Measurements from ENCODE around the gene NUDT14. TPM values are rescaled to one million over a fixed set of nuclear protein-coding genes. Genes with fewer than 3 reads are reported as not detected.

Gene NUDT14
- total and polyA plus RNA-seq, 2 experiments from 2014 or later: 14.8 to 38.4 TPM

DNA sequence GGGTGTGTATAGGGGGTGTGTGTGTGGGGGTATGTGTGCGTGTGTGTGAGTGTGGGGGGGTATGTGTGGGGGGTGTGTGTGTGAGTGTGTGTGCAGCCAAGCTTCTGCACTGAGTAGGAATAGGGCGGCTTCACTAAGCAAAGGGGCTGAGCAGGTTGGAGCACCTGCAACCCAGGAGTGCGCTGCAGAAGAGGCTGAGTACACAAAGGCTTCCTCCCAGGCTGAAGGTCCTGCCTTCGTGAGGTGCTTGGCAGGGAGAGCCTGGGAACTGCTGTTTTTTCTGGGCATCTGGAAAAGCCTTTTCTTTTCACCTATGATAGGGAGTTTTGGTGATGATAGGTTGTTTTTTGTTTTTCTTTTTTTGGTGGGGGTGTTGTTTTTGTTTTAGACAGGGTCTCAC is 6.0 kb upstream of the NUDT14 start (continued):
- TF ChIP-seq, protein P1, sequence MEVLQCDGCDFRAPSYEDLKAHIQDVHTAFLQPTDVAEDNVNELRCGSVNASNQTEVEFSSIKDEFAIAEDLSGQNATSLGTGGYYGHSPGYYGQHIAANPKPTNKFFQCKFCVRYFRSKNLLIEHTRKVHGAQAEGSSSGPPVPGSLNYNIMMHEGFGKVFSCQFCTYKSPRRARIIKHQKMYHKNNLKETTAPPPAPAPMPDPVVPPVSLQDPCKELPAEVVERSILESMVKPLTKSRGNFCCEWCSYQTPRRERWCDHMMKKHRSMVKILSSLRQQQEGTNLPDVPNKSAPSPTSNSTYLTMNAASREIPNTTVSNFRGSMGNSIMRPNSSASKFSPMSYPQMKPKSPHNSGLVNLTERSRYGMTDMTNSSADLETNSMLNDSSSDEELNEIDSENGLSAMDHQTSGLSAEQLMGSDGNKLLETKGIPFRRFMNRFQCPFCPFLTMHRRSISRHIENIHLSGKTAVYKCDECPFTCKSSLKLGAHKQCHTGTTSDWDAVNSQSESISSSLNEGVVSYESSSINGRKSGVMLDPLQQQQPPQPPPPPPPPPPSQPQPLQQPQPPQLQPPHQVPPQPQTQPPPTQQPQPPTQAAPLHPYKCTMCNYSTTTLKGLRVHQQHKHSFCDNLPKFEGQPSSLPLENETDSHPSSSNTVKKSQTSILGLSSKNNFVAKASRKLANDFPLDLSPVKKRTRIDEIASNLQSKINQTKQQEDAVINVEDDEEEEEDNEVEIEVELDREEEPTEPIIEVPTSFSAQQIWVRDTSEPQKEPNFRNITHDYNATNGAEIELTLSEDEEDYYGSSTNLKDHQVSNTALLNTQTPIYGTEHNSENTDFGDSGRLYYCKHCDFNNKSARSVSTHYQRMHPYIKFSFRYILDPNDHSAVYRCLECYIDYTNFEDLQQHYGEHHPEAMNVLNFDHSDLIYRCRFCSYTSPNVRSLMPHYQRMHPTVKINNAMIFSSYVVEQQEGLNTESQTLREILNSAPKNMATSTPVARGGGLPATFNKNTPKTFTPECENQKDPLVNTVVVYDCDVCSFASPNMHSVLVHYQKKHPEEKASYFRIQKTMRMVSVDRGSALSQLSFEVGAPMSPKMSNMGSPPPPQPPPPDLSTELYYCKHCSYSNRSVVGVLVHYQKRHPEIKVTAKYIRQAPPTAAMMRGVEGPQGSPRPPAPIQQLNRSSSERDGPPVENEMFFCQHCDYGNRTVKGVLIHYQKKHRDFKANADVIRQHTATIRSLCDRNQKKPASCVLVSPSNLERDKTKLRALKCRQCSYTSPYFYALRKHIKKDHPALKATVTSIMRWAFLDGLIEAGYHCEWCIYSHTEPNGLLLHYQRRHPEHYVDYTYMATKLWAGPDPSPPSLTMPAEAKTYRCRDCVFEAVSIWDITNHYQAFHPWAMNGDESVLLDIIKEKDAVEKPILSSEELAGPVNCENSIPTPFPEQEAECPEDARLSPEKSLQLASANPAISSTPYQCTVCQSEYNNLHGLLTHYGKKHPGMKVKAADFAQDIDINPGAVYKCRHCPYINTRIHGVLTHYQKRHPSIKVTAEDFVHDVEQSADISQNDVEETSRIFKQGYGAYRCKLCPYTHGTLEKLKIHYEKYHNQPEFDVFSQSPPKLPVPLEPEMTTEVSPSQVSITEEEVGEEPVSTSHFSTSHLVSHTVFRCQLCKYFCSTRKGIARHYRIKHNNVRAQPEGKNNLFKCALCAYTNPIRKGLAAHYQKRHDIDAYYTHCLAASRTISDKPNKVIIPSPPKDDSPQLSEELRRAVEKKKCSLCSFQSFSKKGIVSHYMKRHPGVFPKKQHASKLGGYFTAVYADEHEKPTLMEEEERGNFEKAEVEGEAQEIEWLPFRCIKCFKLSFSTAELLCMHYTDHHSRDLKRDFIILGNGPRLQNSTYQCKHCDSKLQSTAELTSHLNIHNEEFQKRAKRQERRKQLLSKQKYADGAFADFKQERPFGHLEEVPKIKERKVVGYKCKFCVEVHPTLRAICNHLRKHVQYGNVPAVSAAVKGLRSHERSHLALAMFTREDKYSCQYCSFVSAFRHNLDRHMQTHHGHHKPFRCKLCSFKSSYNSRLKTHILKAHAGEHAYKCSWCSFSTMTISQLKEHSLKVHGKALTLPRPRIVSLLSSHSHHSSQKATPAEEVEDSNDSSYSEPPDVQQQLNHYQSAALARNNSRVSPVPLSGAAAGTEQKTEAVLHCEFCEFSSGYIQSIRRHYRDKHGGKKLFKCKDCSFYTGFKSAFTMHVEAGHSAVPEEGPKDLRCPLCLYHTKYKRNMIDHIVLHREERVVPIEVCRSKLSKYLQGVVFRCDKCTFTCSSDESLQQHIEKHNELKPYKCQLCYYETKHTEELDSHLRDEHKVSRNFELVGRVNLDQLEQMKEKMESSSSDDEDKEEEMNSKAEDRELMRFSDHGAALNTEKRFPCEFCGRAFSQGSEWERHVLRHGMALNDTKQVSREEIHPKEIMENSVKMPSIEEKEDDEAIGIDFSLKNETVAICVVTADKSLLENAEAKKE (CRISPR knock-in tag; IDR thresholded peaks at IDR 0.05): no peak

DNA sequence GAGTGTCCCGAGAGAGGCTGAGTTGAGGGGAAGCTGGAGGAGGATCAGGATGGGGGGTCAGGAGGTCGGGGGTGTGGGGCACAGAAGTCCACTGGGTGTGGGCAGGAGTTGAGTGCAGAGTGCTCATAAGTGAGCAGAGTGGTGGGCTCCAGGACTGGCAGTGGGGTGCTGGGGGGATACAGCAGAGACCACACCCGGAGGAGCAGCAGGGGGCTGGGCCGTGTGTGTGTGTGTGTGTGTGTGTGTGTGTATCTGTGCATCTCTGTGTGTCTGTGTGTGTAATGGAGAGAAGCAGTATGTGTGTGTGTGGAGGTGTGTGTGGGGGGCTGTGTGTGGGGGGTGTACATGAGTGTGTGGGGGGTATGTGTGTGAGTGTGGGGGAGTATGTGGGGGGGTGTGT is 4.9 kb upstream of the NUDT14 start:
- Histone ChIP-seq H2AFZ (no peak overlapping the region), H4K20me1 (replicated peaks; ENCODE audit: insufficient read depth) (no peaks in the 10 kb centered on the region), H3K27ac (ENCODE audit: low read depth) (no peak overlapping the region), H3F3A (replicated peaks; ENCODE audit: low read depth) (no peaks in the 10 kb centered on the region), H3K9me2 (ENCODE audit: insufficient read depth) (no peaks in the 10 kb centered on the region), H3K79me2 (replicated peaks; ENCODE audit: insufficient read depth) (no peaks in the 10 kb centered on the region), H3K36me3 (ENCODE audit: insufficient read depth) (no peaks in the 10 kb centered on the region), H3K4me3 (no peak overlapping the region), H3K4me2 (no peak overlapping the region), H3K4me1 (ENCODE audit: insufficient read depth) (no peaks in the 10 kb centered on the region; the same call in 1 of the 2 replicates), H3K27me3 (ENCODE audit: insufficient read depth) (0 out of 2 replicates have a peak, but pooled peaks cover 10% of the 10 kb centered on the region)
- no peak for TF ChIP-seq EZH2 (IDR thresholded peaks at IDR 0.05; ENCODE audit: low read depth, unreplicated experiment)
- no peak overlapping the region for H3K4me3 Mint-ChIP-seq
- no peak overlapping the region for H3K27ac Mint-ChIP-seq
- H3K4me1 Mint-ChIP-seq: peaks cover 5% of the 10 kb centered on the region
- no peak for DNase-seq (ENCODE audit: low spot score)
- ATAC-seq: no peak
- peaks cover 10% of the 10 kb centered on the region for H3K9me3 Mint-ChIP-seq
- H3K36me3 Mint-ChIP-seq (ENCODE audit: low read depth): no peaks in the 10 kb centered on the region
- peaks cover 21% of the 10 kb centered on the region for H3K27me3 Mint-ChIP-seq (ENCODE audit: insufficient read depth, low read depth, poor library complexity)

DNA sequence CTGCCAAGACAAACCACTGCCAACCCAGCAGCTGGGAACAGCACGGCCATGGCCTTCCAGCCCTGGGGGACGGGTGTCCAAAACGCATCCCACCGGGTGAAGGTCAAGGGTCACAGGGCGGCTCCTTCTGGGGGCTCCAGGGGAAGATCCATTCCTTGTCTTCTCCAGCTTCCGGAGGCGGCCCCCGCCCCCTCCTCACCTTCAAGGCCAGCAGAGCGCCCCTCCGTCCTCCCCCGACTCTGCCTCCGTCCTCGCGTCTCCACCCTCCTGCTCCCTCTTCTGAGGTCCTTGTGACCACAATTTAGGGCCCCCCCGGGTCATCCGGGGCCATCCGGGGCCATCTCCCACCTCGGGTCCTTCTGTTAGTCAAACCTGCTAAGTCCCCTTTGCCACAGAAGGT is 3.9 kb upstream of the NUDT14 start:
- no peak for ATAC-seq
- Histone ChIP-seq H3F3A (replicated peaks; ENCODE audit: low read depth) (no peaks in the 10 kb centered on the region), H4K20me1 (replicated peaks; ENCODE audit: insufficient read depth) (no peaks in the 10 kb centered on the region), H3K4me3 (no peak overlapping the region), H3K27me3 (ENCODE audit: insufficient read depth) (peaks cover 13% of the 10 kb centered on the region; the same call in 1 of the 2 replicates), H3K27ac (ENCODE audit: low read depth) (no peak overlapping the region), H3K4me2 (no peak overlapping the region), H3K36me3 (ENCODE audit: insufficient read depth) (no peaks in the 10 kb centered on the region), H2AFZ (no peak overlapping the region), H3K9me2 (ENCODE audit: insufficient read depth) (no peaks in the 10 kb centered on the region), H3K4me1 (ENCODE audit: insufficient read depth) (no peaks in the 10 kb centered on the region; the same call in 1 of the 2 replicates), H3K79me2 (replicated peaks; ENCODE audit: insufficient read depth) (no peaks in the 10 kb centered on the region)
- peaks cover 9% of the 10 kb centered on the region for H3K4me1 Mint-ChIP-seq
- no peak for DNase-seq (ENCODE audit: low spot score)
- peaks cover 10% of the 10 kb centered on the region for H3K9me3 Mint-ChIP-seq
- peaks cover 24% of the 10 kb centered on the region for H3K27me3 Mint-ChIP-seq (ENCODE audit: insufficient read depth, low read depth, poor library complexity)
- no peak overlapping the region for H3K27ac Mint-ChIP-seq
- H3K4me3 Mint-ChIP-seq: no peak overlapping the region
- H3K36me3 Mint-ChIP-seq (ENCODE audit: low read depth): no peaks in the 10 kb centered on the region
- no peak for TF ChIP-seq ZNF114 (CRISPR knock-in tag; IDR thresholded peaks at IDR 0.05)
- TF ChIP-seq, protein P2, sequence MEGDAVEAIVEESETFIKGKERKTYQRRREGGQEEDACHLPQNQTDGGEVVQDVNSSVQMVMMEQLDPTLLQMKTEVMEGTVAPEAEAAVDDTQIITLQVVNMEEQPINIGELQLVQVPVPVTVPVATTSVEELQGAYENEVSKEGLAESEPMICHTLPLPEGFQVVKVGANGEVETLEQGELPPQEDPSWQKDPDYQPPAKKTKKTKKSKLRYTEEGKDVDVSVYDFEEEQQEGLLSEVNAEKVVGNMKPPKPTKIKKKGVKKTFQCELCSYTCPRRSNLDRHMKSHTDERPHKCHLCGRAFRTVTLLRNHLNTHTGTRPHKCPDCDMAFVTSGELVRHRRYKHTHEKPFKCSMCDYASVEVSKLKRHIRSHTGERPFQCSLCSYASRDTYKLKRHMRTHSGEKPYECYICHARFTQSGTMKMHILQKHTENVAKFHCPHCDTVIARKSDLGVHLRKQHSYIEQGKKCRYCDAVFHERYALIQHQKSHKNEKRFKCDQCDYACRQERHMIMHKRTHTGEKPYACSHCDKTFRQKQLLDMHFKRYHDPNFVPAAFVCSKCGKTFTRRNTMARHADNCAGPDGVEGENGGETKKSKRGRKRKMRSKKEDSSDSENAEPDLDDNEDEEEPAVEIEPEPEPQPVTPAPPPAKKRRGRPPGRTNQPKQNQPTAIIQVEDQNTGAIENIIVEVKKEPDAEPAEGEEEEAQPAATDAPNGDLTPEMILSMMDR (conservative IDR thresholded peaks at IDR 0.05; ENCODE audit: low read depth in 2 of 2): no peak
- no peak for TF ChIP-seq POLR2AphosphoS5 (IDR thresholded peaks at IDR 0.05; ENCODE audit: low read depth)
- no peak for TF ChIP-seq STAT1 (IDR thresholded peaks at IDR 0.05; ENCODE audit: unreplicated experiment)
- no peak for TF ChIP-seq ZNF331 (CRISPR knock-in tag; IDR thresholded peaks at IDR 0.05; ENCODE audit: low read depth)
- TF ChIP-seq, protein P3, sequence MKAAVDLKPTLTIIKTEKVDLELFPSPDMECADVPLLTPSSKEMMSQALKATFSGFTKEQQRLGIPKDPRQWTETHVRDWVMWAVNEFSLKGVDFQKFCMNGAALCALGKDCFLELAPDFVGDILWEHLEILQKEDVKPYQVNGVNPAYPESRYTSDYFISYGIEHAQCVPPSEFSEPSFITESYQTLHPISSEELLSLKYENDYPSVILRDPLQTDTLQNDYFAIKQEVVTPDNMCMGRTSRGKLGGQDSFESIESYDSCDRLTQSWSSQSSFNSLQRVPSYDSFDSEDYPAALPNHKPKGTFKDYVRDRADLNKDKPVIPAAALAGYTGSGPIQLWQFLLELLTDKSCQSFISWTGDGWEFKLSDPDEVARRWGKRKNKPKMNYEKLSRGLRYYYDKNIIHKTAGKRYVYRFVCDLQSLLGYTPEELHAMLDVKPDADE (IDR thresholded peaks at IDR 0.05): no peak
- TF ChIP-seq NANOG (IDR thresholded peaks at IDR 0.05; ENCODE audit: borderline replicate concordance): no peak
- TF ChIP-seq CREB1 (CRISPR knock-in tag; IDR thresholded peaks at IDR 0.05; ENCODE audit: low read depth): no peak
